Liver (tissue), 9 donors: ENCODE measurements around the gene UGT2B15. TPM values are rescaled to one million over a fixed set of nuclear protein-coding genes. Genes with fewer than 3 reads are reported as not detected.

Experiments used
- DNase-seq: peaks from one replicate; pipeline ENCODE4 v3.0.0-alpha.2; 2017; ENCODE audit warnings: low spot score
- H3K27ac ChIP-seq, 2 donors: one replicate each; pipeline ENCODE4 v1.7.0; 2013; ENCODE audit warnings: inconsistent platforms in 2 of 2, low read length in 2 of 2, control low read depth in 1 of 2, low read depth in 1 of 2, mild to moderate bottlenecking in 1 of 2
- H3K27me3 ChIP-seq, 4 donors: one replicate each; pipeline versions ENCODE4 v1.6.1 to v1.7.0; 2013; ENCODE audit warnings: low read length in 3 of 4, inconsistent platforms in 1 of 4, mild to moderate bottlenecking in 1 of 4, moderate library complexity in 1 of 4; ENCODE audit not compliant: control insufficient read depth in 4 of 4, insufficient read depth in 4 of 4
- H3K36me3 ChIP-seq, 4 donors: one replicate each; pipeline versions ENCODE4 v1.6.1 to v1.7.0; 2013; ENCODE audit warnings: low read length in 3 of 4, mild to moderate bottlenecking in 3 of 4, low read depth in 1 of 4, moderate library complexity in 1 of 4; ENCODE audit not compliant: control insufficient read depth in 4 of 4, insufficient read depth in 3 of 4
- H3K4me1 ChIP-seq, 4 donors: one replicate each; pipeline versions ENCODE4 v1.6.1 to v1.7.0; 2013; ENCODE audit warnings: low read length in 3 of 4, mild to moderate bottlenecking in 3 of 4, moderate library complexity in 1 of 4; ENCODE audit not compliant: control insufficient read depth in 4 of 4, insufficient read depth in 4 of 4
- H3K4me3 ChIP-seq, 3 donors: one replicate each; pipeline versions ENCODE4 v1.6.1 to v1.7.0; 2013; ENCODE audit warnings: low read length in 3 of 3, control low read depth in 1 of 3, low read depth in 1 of 3, mild to moderate bottlenecking in 1 of 3
- H3K9ac ChIP-seq, 2 donors: one replicate each; pipeline ENCODE4 v1.7.0; 2013; ENCODE audit warnings: low read length in 2 of 2, mild to moderate bottlenecking in 2 of 2, moderate library complexity in 2 of 2, control low read depth in 1 of 2, low read depth in 1 of 2
- H3K9me3 ChIP-seq, 4 donors: one replicate each; pipeline versions ENCODE4 v1.6.1 to v1.7.0; 2013; ENCODE audit warnings: low read length in 3 of 4; ENCODE audit not compliant: control insufficient read depth in 4 of 4
- ATF3 ChIP-seq: IDR thresholded peaks from 2 replicates; pipeline ENCODE4 v1.6.1; 2016; ENCODE audit warnings: antibody characterized with exemption
- CTCF ChIP-seq: fragments of 150-350 bp; IDR thresholded peaks from 2 replicates; pipeline ENCODE4 v1.5.1; 2017; ENCODE audit warnings: improper control_type of control experiment, low read depth, low read length; ENCODE audit not compliant: missing input control
- EGR1 ChIP-seq, 2 donors: IDR thresholded peaks; 2 replicates each; pipeline ENCODE4 v1.6.1; 2016 to 2018; ENCODE audit warnings: antibody characterized with exemption in 2 of 2, low read depth in 2 of 2
- FOXA1 ChIP-seq: IDR thresholded peaks from 2 replicates; pipeline ENCODE4 v1.6.1; 2016; ENCODE audit warnings: antibody characterized with exemption
- FOXA2 ChIP-seq: IDR thresholded peaks from 2 replicates; pipeline ENCODE4 v1.6.1; 2016; ENCODE audit warnings: antibody characterized with exemption
- GABPA ChIP-seq, 2 donors: IDR thresholded peaks in 1 of 2; conservative IDR thresholded peaks in 1 of 2; 2 replicates each; pipeline ENCODE4 v1.6.1; 2016; ENCODE audit warnings: antibody characterized with exemption in 2 of 2, mild to moderate bottlenecking in 1 of 2, moderate library complexity in 1 of 2
- HNF4A ChIP-seq, 2 donors: conservative IDR thresholded peaks; 2 replicates each; pipeline ENCODE4 v1.6.1; 2016; ENCODE audit warnings: antibody characterized with exemption in 2 of 2, mild to moderate bottlenecking in 2 of 2
- HNF4G ChIP-seq: IDR thresholded peaks from 2 replicates; pipeline ENCODE4 v1.6.1; 2016; ENCODE audit warnings: antibody characterized with exemption
- JUND ChIP-seq, 2 donors: IDR thresholded peaks; 2 replicates each; pipeline ENCODE4 v1.6.1; 2016; ENCODE audit warnings: antibody characterized with exemption in 2 of 2
- NR2F2 ChIP-seq: IDR thresholded peaks from 2 replicates; pipeline ENCODE4 v1.6.1; 2016; ENCODE audit warnings: antibody characterized with exemption
- RAD21 ChIP-seq, 2 donors: IDR thresholded peaks; 2 replicates each; pipeline ENCODE4 v1.6.1; 2016; ENCODE audit warnings: antibody characterized with exemption in 2 of 2, mild to moderate bottlenecking in 2 of 2
- REST ChIP-seq: IDR thresholded peaks from 2 replicates; pipeline ENCODE4 v1.6.1; 2016; ENCODE audit warnings: antibody characterized with exemption, mild to moderate bottlenecking
- RXRA ChIP-seq, 2 donors: IDR thresholded peaks; 2 replicates each; pipeline ENCODE4 v1.6.1; 2017 to 2018; ENCODE audit warnings: antibody characterized with exemption in 2 of 2, mild to moderate bottlenecking in 1 of 2
- SP1 ChIP-seq: IDR thresholded peaks from 2 replicates; pipeline ENCODE4 v1.6.1; 2018; ENCODE audit warnings: antibody characterized with exemption, mild to moderate bottlenecking
- TAF1 ChIP-seq: conservative IDR thresholded peaks from 2 replicates; pipeline ENCODE4 v1.6.1; 2016; ENCODE audit warnings: antibody characterized with exemption, mild to moderate bottlenecking
- ZBTB33 ChIP-seq: IDR thresholded peaks from 2 replicates; pipeline ENCODE4 v1.6.1; 2016; ENCODE audit warnings: antibody characterized with exemption
- WGBS: extraction: QIAGEN DNeasy Blood & Tissue Kit; methylation state at CpG from one replicate; pipeline ENCODE4 v1.1.7; 2013; 5-methylcytosine and 5-hydroxymethylcytosine counted together
- polyA plus RNA-seq, 2 donors: library from polyadenylated mRNA; stranded (reverse) in 1 of 2; unstranded in 1 of 2; fragments of 200-250 nt in 1 of 2; fragments of >200 nt in 1 of 2; fragmentation: Nextera tagmentation in 1 of 2; extraction: Ambion mirVana in 1 of 2; gene quantifications; one replicate each; pipeline versions ENCODE4 v1.2.1 to v1.2.3, GENCODE V29; 2013 to 2015
- total RNA-seq, 2 donors: library from RNA; depleted of rRNA; stranded (reverse); fragments of >200 nt; gene quantifications; one replicate each; pipeline ENCODE4 v1.2.3, GENCODE V29; 2014
- donor health status: healthy.
- donor health status: healthy.
- donor health status: healthy.
- donor health status: healthy.
- donor health status: healthy.

Gene UGT2B15
- total and polyA plus RNA-seq, 4 donors: 8.2 to 80.8 (median 73.9) TPM

- TF ChIP-seq FOXA1 (no peak), ZBTB33 (no peak), HNF4G (no peak), EGR1 (IDR thresholded peaks at IDR 0.05; ENCODE audit: low read depth in 2 of 2) (no peak), SP1 (no peak), REST (no peak), NR2F2 (no peak), CTCF (no peak), ATF3 (no peak), RXRA (IDR thresholded peaks at IDR 0.05) (no peak), RAD21 (IDR thresholded peaks at IDR 0.05) (no peak), GABPA (IDR thresholded peaks at IDR 0.05 in 1 of 2, conservative IDR thresholded peaks at IDR 0.05 in 1 of 2) (no peak), JUND (IDR thresholded peaks at IDR 0.05) (no peak), FOXA2 (no peak), HNF4A (conservative IDR thresholded peaks at IDR 0.05) (no peak)
- peaks cover 0 to 46% (median 18%) of the 10 kb centered on the region in 4 donors for H3K36me3 ChIP-seq
- H3K9ac ChIP-seq: no peak overlapping the region
- no peaks in the 10 kb centered on the region for H3K27me3 ChIP-seq
- H3K4me3 ChIP-seq: no peak overlapping the region
- H3K27ac ChIP-seq: no peak overlapping the region
- H3K4me1 ChIP-seq: peaks cover 3 to 9% (median 5%) of the 10 kb centered on the region in 4 donors
- WGBS: 75% methylated on average over 5 of the region's 5 CpGs
- H3K9me3 ChIP-seq: no peaks in the 10 kb centered on the region
- no peak for DNase-seq
Observed at GRCh38 chr4:68654946-68655721, 15.3 kb downstream of the UGT2B15 start.

- TF ChIP-seq TAF1: no peak
- DNase-seq: no peak
- Histone ChIP-seq H3K9ac (no peak overlapping the region), H3K27me3 (no peaks in the 10 kb centered on the region), H3K4me3 (no peak overlapping the region), H3K27ac (no peak overlapping the region), H3K36me3 (peaks cover 0 to 66% (median 30%) of the 10 kb centered on the region in 4 donors), H3K4me1 (peaks cover 0 to 6% (median 3%) of the 10 kb centered on the region in 4 donors), H3K9me3 (peaks cover 0 to 2% (median 2%) of the 10 kb centered on the region in 4 donors)
- 80% methylated on average over 1 of the region's 1 CpG for WGBS
Observed at GRCh38 chr4:68651932-68652331, 18.5 kb downstream of the UGT2B15 start.
